Fibroblast of gingiva (primary cell): ENCODE data around the gene NACAD.
"Not testable (repeated sequence)": the region's sequence is repeated elsewhere in the genome, so short reads cannot be mapped to it uniquely, and the experiment has no call there.

Experiments used
- DNase-seq: peaks from one replicate; pipeline ENCODE4 v3.0.0-alpha.2; 2011; ENCODE audit warnings: low read depth

NACAD gene

DNA sequence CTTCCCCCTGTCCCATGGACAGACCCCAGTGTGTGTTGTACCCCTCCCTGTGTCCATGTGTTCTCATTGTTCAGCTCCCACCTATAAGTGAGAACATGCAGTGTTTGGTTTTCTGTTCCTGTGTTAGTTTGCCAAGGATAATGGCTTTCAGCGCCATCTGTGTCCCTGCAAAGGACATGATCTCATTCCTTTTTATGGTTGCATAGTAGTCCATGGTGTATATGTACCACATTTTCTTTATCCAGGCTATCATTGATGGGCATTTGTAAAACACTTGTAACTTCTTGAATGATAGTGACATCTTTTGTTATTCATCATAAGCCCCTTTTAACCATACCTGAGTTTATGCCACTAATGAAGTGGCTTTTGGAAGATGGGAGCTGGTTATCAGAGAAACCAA, 25.5 kb upstream of the NACAD start:
- not testable (repeated sequence) for DNase-seq

- no peak for DNase-seq
Measured at GRCh38 chr7:45112648-45113047, 23.9 kb upstream of the NACAD start.

GRCh38 chr7:45111298-45112223, 22.8 kb upstream of the NACAD start, which contains the start of gene TBRG4:
TSS of gene TBRG4 (minus strand) at chr7:45111697. CDS start at chr7:45109237, 2,460 bp downstream.
- DNase-seq = peak; percentile 90

DNA sequence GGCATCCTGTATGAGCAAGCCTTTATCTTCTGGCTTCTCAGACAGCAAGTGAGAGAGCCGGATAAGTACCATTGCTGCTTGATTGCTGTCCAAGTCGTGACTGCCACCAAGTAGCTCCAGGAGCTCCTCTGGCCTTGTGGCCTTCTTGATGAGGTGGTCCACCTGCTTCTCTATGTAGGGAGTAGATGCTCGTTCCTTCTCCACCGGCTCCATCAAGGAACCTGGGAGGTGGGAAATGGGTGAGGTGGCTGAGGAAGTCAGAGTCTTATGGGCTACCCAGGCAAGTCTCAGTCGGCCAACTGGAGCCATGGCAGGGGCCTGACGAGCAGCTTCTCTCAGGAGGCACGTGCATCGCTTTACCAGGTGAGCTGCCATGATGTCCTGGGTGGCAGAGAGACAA, 20.1 kb upstream of the NACAD start:
- no peak for DNase-seq

GRCh38 chr7:45107356-45107755, 18.6 kb upstream of the NACAD start:
- no peak for DNase-seq

DNA sequence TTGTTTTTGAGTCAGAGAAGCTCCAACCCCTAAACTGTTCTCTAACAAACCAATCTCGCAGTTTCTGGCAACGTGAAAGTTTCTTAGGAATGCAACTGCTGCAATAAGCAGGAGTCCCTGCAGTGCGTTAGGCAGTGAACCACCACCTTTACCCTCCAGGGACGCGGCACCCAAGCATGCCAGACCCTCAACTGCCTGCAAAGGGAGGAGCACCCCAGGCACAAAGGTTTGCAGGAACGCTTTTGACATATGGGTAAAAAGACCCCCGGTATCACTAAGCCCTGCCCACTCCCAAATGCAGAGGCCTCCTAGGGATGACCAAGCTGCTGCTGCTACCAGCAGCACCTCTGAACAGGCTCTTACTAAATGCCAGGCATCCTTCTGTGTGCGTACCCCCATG, 18.1 kb upstream of the NACAD start:
- DNase-seq = no peak

DNA sequence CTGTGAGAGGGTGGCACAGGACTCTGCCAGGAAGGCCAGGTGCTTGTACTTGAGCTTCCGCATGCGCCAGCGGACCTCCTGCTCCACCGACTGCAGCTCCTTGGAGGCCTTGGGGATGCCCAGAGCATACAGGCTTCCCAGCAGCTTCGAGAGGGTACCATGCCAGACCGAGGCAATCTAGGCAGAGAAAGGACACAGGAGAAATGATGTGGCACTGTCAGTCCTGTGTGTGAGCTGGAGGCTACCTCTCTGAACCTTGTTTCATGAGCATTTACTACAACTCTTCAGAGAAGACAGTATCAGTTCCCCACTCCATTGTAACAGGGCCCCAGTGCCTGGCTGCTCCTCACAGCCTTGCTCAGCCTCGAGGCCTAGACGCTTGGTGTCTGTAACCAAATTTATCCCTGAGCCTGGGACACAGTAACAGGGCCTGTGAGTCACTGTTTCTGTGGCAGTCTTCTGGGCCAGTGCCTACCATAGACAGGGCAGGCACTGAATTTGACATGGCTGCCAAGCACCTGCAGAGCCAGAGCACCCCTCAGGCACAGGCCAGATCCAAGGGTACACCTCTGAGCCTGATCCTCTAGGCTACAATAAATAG, 16.9 kb upstream of the NACAD start:
- no peak for DNase-seq

DNA sequence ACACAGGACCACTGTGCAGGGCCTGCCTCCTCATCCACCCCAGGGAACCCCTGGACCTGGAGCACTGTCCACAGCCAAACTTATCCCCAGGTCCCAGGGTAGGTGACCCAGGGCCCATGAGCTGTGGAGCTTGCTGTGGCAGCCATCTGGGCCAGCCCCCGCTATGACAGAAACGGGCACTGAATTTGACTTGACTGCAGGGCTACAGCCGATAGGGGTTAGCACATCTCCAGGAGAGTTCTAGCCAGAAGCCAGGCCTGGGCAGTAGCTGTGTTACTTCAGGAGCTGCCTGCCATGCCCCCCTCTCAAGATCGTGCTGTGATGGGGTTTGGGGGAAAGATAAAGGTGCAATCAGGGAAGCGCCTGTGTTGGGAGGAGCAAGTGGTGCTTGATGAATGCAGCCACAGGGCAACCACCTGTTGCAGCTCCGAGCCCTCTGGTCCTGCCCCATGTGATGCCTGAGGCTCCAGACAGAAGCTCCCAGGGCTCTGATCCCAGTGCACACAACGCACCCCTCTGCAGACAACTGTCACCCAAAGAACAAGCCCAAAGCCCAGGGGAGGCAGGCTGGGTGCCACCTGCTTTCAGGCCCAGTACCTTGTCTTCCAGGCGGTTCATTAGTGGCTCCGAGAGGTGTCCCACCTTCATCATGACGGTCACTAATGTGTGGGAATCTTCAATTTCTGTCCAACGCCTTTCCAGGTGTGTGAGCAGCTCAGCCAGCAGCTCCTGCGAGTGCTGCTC, 16.2 kb upstream of the NACAD start:
- DNase-seq = no peak

- DNase-seq = no peak
Measured at GRCh38 chr7:45103958-45104843, 15.4 kb upstream of the NACAD start.

- no peak for DNase-seq
Measured at GRCh38 chr7:45102785-45103712, 14.3 kb upstream of the NACAD start.

DNA sequence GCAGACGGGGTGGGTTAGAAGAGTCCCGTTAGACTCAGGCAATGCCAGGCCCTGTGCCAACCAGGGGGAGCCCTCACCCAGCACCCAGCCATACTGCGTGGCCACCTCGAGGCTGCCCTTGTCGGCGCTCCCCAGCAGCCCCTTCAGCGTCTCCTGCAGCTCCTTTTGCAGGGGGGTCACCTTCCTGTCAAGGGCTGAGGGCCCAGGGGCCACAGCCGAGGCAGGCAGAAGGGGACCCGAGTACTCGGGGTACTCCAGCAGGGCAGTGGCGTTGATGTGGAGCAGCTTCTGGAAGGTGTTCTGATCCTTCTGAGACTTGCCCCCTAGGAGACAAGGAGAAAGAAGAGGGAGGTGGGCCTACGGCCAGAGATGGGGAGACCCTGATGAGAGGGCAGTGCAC, 13.0 kb upstream of the NACAD start:
- no peak for DNase-seq

DNA sequence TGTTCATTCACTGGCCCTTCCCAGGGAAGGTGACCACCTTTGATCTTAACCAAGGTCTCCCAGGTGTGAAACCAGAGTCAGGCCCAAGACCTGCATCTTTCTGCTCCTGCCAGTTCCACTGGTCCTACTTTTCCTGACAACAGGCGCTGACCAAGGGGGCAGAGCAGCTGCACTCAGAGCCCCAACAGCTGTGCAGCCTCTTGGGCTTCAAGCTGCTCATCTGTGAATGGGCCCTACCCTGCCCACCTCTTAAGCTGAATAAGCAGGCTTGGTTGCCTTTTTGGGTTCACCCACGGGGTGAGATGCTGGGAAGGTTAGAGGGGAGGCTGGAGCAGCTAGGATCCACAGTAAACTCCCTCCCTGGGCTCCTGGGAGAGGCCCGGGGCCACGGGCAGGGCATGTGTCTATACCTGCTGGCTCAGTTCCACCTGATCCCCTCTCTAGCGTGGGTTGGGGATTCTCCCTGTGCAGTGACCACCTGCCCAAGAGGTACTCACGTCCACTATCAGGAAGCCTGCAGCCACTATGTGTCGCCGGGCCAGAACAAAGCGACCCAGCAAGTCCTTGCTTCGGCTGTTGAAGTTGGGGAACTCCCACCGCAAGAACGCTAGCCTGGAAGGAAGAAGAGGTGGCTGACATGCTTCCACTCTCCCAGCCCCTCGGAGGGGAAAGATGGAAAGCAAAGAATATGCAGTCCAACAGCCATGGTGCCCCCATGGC, 12.2 kb upstream of the NACAD start:
- no peak for DNase-seq

GRCh38 chr7:45099891-45100760, 11.4 kb upstream of the NACAD start:
- DNase-seq = no peak

GRCh38 chr7:45098983-45099839, 10.4 kb upstream of the NACAD start:
- no peak for DNase-seq

DNA sequence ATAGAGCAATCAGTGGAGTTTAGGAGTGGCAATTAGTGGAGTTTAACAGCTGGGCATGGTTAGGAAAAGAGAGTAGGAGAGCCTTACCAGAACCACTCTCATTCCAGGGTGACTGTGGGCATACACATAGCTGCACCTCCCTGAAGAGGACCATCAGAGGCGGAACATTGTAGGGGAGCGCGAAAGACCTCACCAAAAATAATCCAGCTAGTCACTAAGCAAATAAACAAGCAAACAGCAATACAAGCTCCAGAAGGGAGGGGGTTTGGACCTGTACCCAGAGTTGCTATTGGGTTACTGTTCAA, 4.1 kb upstream of the NACAD start:
- DNase-seq = no peak

- DNase-seq = no peak
Measured at GRCh38 chr7:45092100-45092930, 3.5 kb upstream of the NACAD start.

- DNase-seq = peak; percentile 21
Measured at GRCh38 chr7:45089341-45089891, 647 bp upstream of the NACAD start.
